MCF 10A (cell line): ENCODE data around the gene TYW5. TPM values are rescaled to one million over a fixed set of nuclear protein-coding genes. Genes with fewer than 3 reads are reported as not detected.

ENCODE experiments used
- BruUV-seq: library from RNA; stranded (reverse); fragments of 400-500 nt; replicated peaks from 2 replicates; lab custom pipeline; 2021; lab: Mats Ljungman, UMichigan
- CTCF ChIA-PET: fragments of 300-600 bp; sonication (Branson Sonifier 250); formaldehyde crosslinking; extraction: SDS; loops from one replicate; lab custom pipeline; 2021; ENCODE audit warnings: antibody characterized with exemption, inconsistent platforms; lab: Yijun Ruan, JAX
- POLR2A ChIA-PET: fragments of 300-600, 350-650 bp; sonication (Branson Sonifier 250); formaldehyde crosslinking; extraction: SDS; loops from one replicate; lab custom pipeline; 2020; ENCODE audit warnings: antibody characterized with exemption, inconsistent platforms; lab: Yijun Ruan, JAX
- DNase-seq: peaks from one replicate; pipeline ENCODE4 v3.0.0-alpha.2; 2018; ENCODE audit not compliant: unreplicated experiment
- H3K27ac Mint-ChIP-seq: one replicate; pipeline ENCODE4 v1.8.0; 2022; ENCODE audit warnings: mild to moderate bottlenecking, low read depth, mixed read lengths; ENCODE audit not compliant: unreplicated experiment
- H3K27me3 Mint-ChIP-seq: one replicate; pipeline ENCODE4 v1.8.0; 2022; ENCODE audit warnings: mixed read lengths; ENCODE audit not compliant: insufficient read depth, unreplicated experiment
- H3K36me3 Mint-ChIP-seq: one replicate; pipeline ENCODE4 v1.8.0; 2022; ENCODE audit warnings: mild to moderate bottlenecking, moderate library complexity, mixed read lengths; ENCODE audit not compliant: insufficient read depth, unreplicated experiment
- H3K4me1 Mint-ChIP-seq: one replicate; pipeline ENCODE4 v1.8.0; 2022; ENCODE audit warnings: mixed read lengths; ENCODE audit not compliant: insufficient read depth, unreplicated experiment
- H3K4me3 Mint-ChIP-seq: one replicate; pipeline ENCODE4 v1.8.0; 2022; ENCODE audit warnings: mild to moderate bottlenecking, moderate library complexity, mixed read lengths; ENCODE audit not compliant: unreplicated experiment
- H3K9me3 Mint-ChIP-seq: one replicate; pipeline ENCODE4 v1.8.0; 2022; ENCODE audit warnings: mixed read lengths; ENCODE audit not compliant: unreplicated experiment
- CTCF ChIP-seq: fragments of 200-600 bp; IDR thresholded peaks from one replicate; pipeline ENCODE4 v1.8.0; 2022; ENCODE audit warnings: antibody characterized with exemption, mild to moderate bottlenecking; ENCODE audit not compliant: unreplicated experiment
- intact Hi-C: fragments of 100-400 bp; cut with micrococcal nuclease; formaldehyde crosslinking; loops from 2 replicates; pipeline ENCODE4 v1.14.1; 2022
- total RNA-seq: library from RNA; stranded (reverse); gene quantifications from 2 replicates; pipeline ENCODE4 v1.2.3, GENCODE V29; 2022

Gene TYW5
- total RNA-seq, 1 experiment from 2014 or later = 11.1 TPM

- Mint-ChIP-seq H3K27ac (no peak overlapping the region), H3K4me3 (no peak overlapping the region), H3K36me3 (peaks cover 7% of the 10 kb centered on the region), H3K4me1 (peaks cover 12% of the 10 kb centered on the region), H3K9me3 (no peaks in the 10 kb centered on the region), H3K27me3 (no peaks in the 10 kb centered on the region)
- intact Hi-C loops = no loop called here
- TF ChIP-seq CTCF = no peak
- POLR2A ChIA-PET = no interaction called here
- CTCF ChIA-PET = interaction anchor here (0.5 to 3.1 kb wide), 6 partner anchors 306 to 730 kb away, joined by 3 to 28 read pairs (median 4); no protein-coding TSS in a partner anchor
- DNase-seq = no peak
- BruUV-seq = no TSS peak
These were observed 28.2 kb upstream of the TYW5 start for GRCh38 chr2:199983534-199983933.

GRCh38 chr2:199982126-199982843 is 27.0 kb upstream of the TYW5 start:
- no peak overlapping the region for H3K27ac Mint-ChIP-seq
- POLR2A ChIA-PET = no interaction called here
- H3K27me3 Mint-ChIP-seq = no peaks in the 10 kb centered on the region
- no TSS peak for BruUV-seq
- DNase-seq = no peak
- TF ChIP-seq CTCF = no peak
- peaks cover 23% of the 10 kb centered on the region for H3K4me1 Mint-ChIP-seq
- intact Hi-C loops = no loop called here
- H3K9me3 Mint-ChIP-seq = no peaks in the 10 kb centered on the region
- no peak overlapping the region for H3K4me3 Mint-ChIP-seq
- CTCF ChIA-PET = interaction anchor here (0.6 to 1.8 kb wide), 5 partner anchors 31 to 521 kb away, joined by 3 to 16 read pairs (median 3); no protein-coding TSS in a partner anchor
- H3K36me3 Mint-ChIP-seq = peaks cover 7% of the 10 kb centered on the region

GRCh38 chr2:199979832-199980628 is 24.7 kb upstream of the TYW5 start:
- DNase-seq = peak; percentile 82
- no TSS peak for BruUV-seq
- no peak overlapping the region for H3K4me3 Mint-ChIP-seq
- H3K27ac Mint-ChIP-seq = peak overlapping the region; percentile 59
- H3K9me3 Mint-ChIP-seq = peaks cover 5% of the 10 kb centered on the region
- H3K27me3 Mint-ChIP-seq = no peaks in the 10 kb centered on the region
- intact Hi-C loops = loop anchor here (1.0 kb wide), 4 partner anchors 328 to 723 kb away; no protein-coding TSS in a partner anchor
- H3K36me3 Mint-ChIP-seq = peaks cover 7% of the 10 kb centered on the region
- POLR2A ChIA-PET = interaction anchor here (0.9 to 2.0 kb wide), 4 partner anchors 10 to 503 kb away, joined by 3 to 11 read pairs (median 8); partner anchors contain the start of gene SPATS2L
- H3K4me1 Mint-ChIP-seq = peaks cover 29% of the 10 kb centered on the region
- TF ChIP-seq CTCF = peak; percentile 78
- CTCF ChIA-PET = interaction anchor here (0.6 to 12.4 kb wide), 36 partner anchors 16 to 722 kb away, joined by 3 to 239 read pairs (median 3); partner anchors contain the start of gene KCTD18

- no peak for DNase-seq
- intact Hi-C loops = no loop called here
- ChIA-PET POLR2A (interaction anchor here (0.9 to 2.0 kb wide), 4 partner anchors 10 to 504 kb away, joined by 3 to 11 read pairs (median 8); partner anchors contain the start of gene SPATS2L), CTCF (interaction anchor here (0.7 to 12.4 kb wide), 11 partner anchors 317 to 530 kb away, joined by 3 to 239 read pairs (median 5); partner anchors contain the start of gene KCTD18)
- no peaks in the 10 kb centered on the region for H3K27me3 Mint-ChIP-seq
- peak overlapping the region; percentile 59 for H3K27ac Mint-ChIP-seq
- TF ChIP-seq CTCF = no peak
- peaks cover 5% of the 10 kb centered on the region for H3K9me3 Mint-ChIP-seq
- peaks cover 7% of the 10 kb centered on the region for H3K36me3 Mint-ChIP-seq
- peaks cover 34% of the 10 kb centered on the region for H3K4me1 Mint-ChIP-seq
- BruUV-seq = no TSS peak
- H3K4me3 Mint-ChIP-seq = no peak overlapping the region
These were observed 24.1 kb upstream of the TYW5 start for GRCh38 chr2:199979398-199979797.
